Measurements from ENCODE around the gene RPS6KA2. TPM values are rescaled to one million over a fixed set of nuclear protein-coding genes. Genes with fewer than 3 reads are reported as not detected.

Gene RPS6KA2
- total RNA-seq, 2 donors from 2014 or later = 28.1 to 28.5 TPM

DNA sequence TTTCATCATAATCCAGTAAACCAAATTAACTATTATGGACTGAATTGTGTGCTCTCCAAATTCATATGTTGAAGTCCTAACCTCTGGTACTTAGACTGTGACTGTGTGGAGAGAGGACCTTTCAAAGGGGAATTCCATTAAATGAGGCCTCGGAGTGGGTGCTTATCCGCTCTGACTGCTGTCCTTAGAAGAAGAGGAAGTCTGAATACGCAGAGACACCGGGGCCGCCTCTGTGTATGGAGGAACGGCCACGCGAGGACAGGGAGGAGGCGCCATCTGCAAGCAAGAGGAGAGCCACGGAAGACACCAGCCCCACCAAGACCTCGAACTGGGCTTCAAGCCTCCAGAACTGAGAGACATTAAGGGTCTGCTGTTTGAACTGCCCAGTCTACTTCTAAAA lies 35.6 kb upstream of the RPS6KA2 start:
- Mint-ChIP-seq H3K27ac (no peak overlapping the region), H3K27me3 (ENCODE audit: low read depth) (peaks cover 13% of the 10 kb centered on the region), H3K36me3 (ENCODE audit: insufficient read depth in 2 of 2) (no peaks in the 10 kb centered on the region), H3K4me1 (ENCODE audit: low read depth) (no peaks in the 10 kb centered on the region), H3K4me3 (no peak overlapping the region), H3K9me3 (no peaks in the 10 kb centered on the region)
- ATAC-seq (replicated peaks in 1 of 2) (no peak), DNase-seq (no peak)

GRCh38 chr6:166661327-166662085 lies 34.5 kb upstream of the RPS6KA2 start:
- ATAC-seq (replicated peaks in 1 of 2) (no peak), DNase-seq (no peak)
- no peak overlapping the region for H3K27ac Mint-ChIP-seq
- H3K4me1 Mint-ChIP-seq (ENCODE audit: low read depth) = no peaks in the 10 kb centered on the region
- H3K36me3 Mint-ChIP-seq (ENCODE audit: insufficient read depth in 2 of 2) = no peaks in the 10 kb centered on the region
- H3K27me3 Mint-ChIP-seq (ENCODE audit: low read depth) = peaks cover 23% of the 10 kb centered on the region
- no peaks in the 10 kb centered on the region for H3K9me3 Mint-ChIP-seq
- no peak overlapping the region for H3K4me3 Mint-ChIP-seq

- no peak for DNase-seq
- ATAC-seq (replicated peaks in 1 of 2) = no peak
- H3K4me3 Mint-ChIP-seq = no peak overlapping the region
- H3K36me3 Mint-ChIP-seq (ENCODE audit: insufficient read depth in 2 of 2) = no peaks in the 10 kb centered on the region
- no peaks in the 10 kb centered on the region for H3K9me3 Mint-ChIP-seq
- H3K4me1 Mint-ChIP-seq (ENCODE audit: low read depth) = no peaks in the 10 kb centered on the region
- H3K27me3 Mint-ChIP-seq (ENCODE audit: low read depth) = peaks cover 23% of the 10 kb centered on the region
- no peak overlapping the region for H3K27ac Mint-ChIP-seq
These were observed 33.2 kb upstream of the RPS6KA2 start for GRCh38 chr6:166660157-166660688.

DNA sequence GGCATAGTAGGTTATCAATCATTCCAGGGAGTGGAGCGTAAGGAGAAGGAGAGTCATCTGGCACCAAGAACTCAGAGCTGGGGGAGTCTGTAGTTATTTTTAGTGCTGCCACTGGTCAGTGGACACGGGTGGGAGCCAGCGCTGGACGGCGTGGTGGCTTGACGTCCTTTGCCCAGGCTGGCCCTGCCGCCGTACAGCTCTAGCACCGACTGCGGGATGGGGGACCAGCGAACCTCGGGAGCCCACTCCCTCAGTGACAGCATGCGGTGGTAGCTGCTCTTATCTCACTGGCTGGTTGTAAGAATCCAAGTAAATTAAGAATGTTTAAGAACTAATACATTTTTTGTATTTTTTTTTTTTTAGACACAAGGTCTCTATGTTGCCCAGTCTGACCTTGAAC lies 32.5 kb upstream of the RPS6KA2 start:
- ATAC-seq (replicated peaks in 1 of 2) (no peak), DNase-seq (no peak)
- H3K4me1 Mint-ChIP-seq (ENCODE audit: low read depth) = no peaks in the 10 kb centered on the region
- no peak overlapping the region for H3K27ac Mint-ChIP-seq
- no peaks in the 10 kb centered on the region for H3K9me3 Mint-ChIP-seq
- no peak overlapping the region for H3K4me3 Mint-ChIP-seq
- H3K27me3 Mint-ChIP-seq (ENCODE audit: low read depth) = peaks cover 23% of the 10 kb centered on the region
- H3K36me3 Mint-ChIP-seq (ENCODE audit: insufficient read depth in 2 of 2) = no peaks in the 10 kb centered on the region

GRCh38 chr6:166658792-166659150 lies 31.7 kb upstream of the RPS6KA2 start:
- DNase-seq (no peak), ATAC-seq (replicated peaks in 1 of 2) (no peak)
- Mint-ChIP-seq H3K9me3 (no peaks in the 10 kb centered on the region), H3K27ac (no peak overlapping the region), H3K36me3 (ENCODE audit: insufficient read depth in 2 of 2) (no peaks in the 10 kb centered on the region), H3K4me3 (no peak overlapping the region), H3K27me3 (ENCODE audit: low read depth) (peaks cover 23% of the 10 kb centered on the region), H3K4me1 (ENCODE audit: low read depth) (no peaks in the 10 kb centered on the region)

GRCh38 chr6:166658115-166658791 lies 31.2 kb upstream of the RPS6KA2 start:
- Mint-ChIP-seq H3K9me3 (no peaks in the 10 kb centered on the region), H3K27me3 (ENCODE audit: low read depth) (peaks cover 23% of the 10 kb centered on the region), H3K4me1 (ENCODE audit: low read depth) (no peaks in the 10 kb centered on the region), H3K4me3 (no peak overlapping the region), H3K36me3 (ENCODE audit: insufficient read depth in 2 of 2) (no peaks in the 10 kb centered on the region), H3K27ac (no peak overlapping the region)
- no peak for DNase-seq
- ATAC-seq (replicated peaks in 1 of 2) = no peak

- ATAC-seq (replicated peaks in 1 of 2) = no peak
- Mint-ChIP-seq H3K4me1 (ENCODE audit: low read depth) (no peaks in the 10 kb centered on the region), H3K4me3 (peak overlapping the region; percentile 75 to 79)
These were observed 30.5 kb upstream of the RPS6KA2 start for GRCh38 chr6:166657531-166657930.

DNA sequence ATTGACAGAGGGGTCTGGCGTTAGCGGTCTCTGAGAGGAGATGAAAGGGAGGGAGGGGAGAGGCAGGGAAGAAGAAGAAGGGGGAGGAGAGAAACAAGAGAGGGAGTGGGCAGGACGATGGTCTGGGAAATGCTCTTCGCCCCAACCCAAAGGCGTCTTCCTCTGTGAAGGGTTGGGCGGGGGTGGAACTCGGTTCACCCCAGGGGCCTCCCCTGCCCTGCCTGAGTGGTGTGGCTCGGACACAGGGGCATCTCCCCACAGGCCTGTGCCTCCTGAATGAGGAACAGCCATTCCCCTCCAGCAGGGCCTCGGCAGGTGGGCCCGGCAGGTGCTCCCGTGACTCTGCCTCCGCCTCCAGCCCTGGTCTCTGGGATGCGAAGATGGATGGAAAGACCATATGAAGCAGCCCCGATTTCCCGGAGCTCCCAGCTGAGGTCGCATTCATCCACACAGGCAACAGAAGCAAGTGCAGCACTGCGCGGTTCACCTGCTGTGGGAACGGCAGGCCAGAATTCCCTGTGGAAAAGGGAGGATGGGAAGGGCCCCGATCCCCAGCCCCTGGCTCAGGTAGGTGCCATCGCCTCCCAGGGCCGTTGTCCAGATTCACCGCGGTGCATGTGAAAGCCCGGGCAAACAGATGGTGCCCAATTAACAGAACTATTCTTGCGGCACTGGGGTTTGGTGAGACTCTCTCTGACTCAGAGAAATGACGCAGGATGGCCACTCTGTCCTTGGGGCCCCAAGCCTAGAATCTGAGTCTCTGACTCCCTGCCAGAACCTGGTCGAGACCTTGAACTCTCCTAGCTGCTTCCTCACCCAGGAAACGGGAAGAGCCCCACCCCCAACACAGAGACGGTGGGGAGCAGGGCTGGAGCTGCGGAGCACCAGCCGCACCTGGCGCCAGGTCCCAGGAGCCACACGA lies 29.4 kb upstream of the RPS6KA2 start:
- ATAC-seq (replicated peaks in 1 of 2) (peak; percentile 50 to 65), DNase-seq (no peak)
- Mint-ChIP-seq H3K36me3 (ENCODE audit: insufficient read depth in 2 of 2) (no peaks in the 10 kb centered on the region), H3K27me3 (ENCODE audit: low read depth) (peaks cover 17% of the 10 kb centered on the region), H3K9me3 (no peaks in the 10 kb centered on the region), H3K27ac (no peak overlapping the region), H3K4me1 (ENCODE audit: low read depth) (no peaks in the 10 kb centered on the region), H3K4me3 (peak overlapping the region; percentile 75 to 79)

More at GRCh38 chr6:166657531-166657930, 30.5 kb upstream of the RPS6KA2 start:
- no peak overlapping the region for H3K27ac Mint-ChIP-seq
- DNase-seq = no peak
- no peaks in the 10 kb centered on the region for H3K9me3 Mint-ChIP-seq
- H3K36me3 Mint-ChIP-seq (ENCODE audit: insufficient read depth in 2 of 2) = no peaks in the 10 kb centered on the region
- H3K27me3 Mint-ChIP-seq (ENCODE audit: low read depth) = peaks cover 19% of the 10 kb centered on the region

DNA sequence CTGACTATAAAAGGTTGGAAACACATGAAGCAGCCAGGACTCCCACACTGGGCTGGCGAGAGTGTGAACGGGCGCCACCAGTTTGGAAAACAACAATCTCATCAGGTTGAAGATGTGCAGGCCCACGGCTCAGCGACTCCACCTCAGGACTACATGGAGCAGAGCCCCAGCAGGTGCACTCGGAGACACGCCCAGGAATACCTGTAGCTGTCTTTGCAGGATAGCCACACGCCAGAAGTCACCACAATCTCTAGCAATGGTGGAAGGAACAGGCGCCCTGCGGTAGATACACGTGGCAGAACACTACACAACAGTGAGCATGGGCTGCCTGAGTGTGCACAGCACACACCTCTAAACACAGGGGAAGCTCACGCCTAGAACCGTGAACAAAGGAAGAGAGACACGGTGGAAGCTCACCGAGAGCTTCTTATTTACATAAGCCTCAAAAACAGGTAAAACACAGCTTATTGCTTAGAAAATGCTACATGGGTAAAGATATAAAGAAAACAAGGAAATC lies 28.7 kb upstream of the RPS6KA2 start:
- no peak overlapping the region for H3K4me3 Mint-ChIP-seq
- no peaks in the 10 kb centered on the region for H3K36me3 Mint-ChIP-seq (ENCODE audit: insufficient read depth in 2 of 2)
- DNase-seq (no peak), ATAC-seq (replicated peaks in 1 of 2) (no peak)
- H3K27ac Mint-ChIP-seq = no peak overlapping the region
- H3K27me3 Mint-ChIP-seq (ENCODE audit: low read depth) = peaks cover 17% of the 10 kb centered on the region
- H3K4me1 Mint-ChIP-seq (ENCODE audit: low read depth) = no peaks in the 10 kb centered on the region
- no peaks in the 10 kb centered on the region for H3K9me3 Mint-ChIP-seq

DNA sequence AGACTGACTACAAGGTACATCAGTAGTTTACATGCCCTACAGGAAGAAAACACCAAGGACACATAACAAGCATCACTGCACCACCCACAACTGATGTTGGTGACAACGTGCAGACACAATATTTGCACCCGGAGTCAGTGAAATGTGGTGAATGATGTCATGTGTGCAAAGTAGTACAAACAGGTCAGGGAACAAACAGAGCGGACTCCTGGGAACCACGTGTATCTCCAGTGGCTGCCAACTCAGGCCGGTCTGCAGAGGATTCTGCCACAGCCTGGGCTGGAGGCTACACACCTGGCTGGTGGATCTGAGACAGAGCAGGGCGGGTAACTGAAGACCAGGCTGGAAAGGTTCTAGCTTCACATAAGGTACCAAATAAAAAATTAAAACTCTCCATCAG lies 28.2 kb upstream of the RPS6KA2 start:
- Mint-ChIP-seq H3K36me3 (ENCODE audit: insufficient read depth in 2 of 2) (no peaks in the 10 kb centered on the region), H3K4me1 (ENCODE audit: low read depth) (no peaks in the 10 kb centered on the region), H3K27me3 (ENCODE audit: low read depth) (peaks cover 15% of the 10 kb centered on the region), H3K4me3 (no peak overlapping the region), H3K27ac (no peak overlapping the region), H3K9me3 (no peaks in the 10 kb centered on the region)
- DNase-seq (no peak), ATAC-seq (replicated peaks in 1 of 2) (no peak)

DNA sequence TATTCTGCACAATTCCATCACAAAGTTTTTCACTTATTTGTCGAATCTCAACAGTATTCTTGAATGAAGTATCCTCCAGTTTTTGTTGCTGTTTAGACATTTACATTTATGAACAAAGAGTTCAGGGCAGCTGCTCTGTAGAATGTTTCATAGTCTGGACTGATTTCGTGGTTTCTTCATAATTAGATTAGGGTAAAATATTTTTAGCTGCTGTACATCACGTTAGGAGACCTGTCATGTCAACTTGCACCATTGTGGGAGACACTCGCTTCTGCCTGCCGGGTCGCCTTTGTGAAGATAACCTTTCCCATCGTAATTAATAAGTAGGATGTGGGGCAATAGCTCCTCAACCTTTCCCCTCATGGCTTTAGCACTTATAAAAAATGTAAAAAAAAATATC lies 27.5 kb upstream of the RPS6KA2 start:
- no peaks in the 10 kb centered on the region for H3K4me1 Mint-ChIP-seq (ENCODE audit: low read depth)
- no peak overlapping the region for H3K27ac Mint-ChIP-seq
- peaks cover 11% of the 10 kb centered on the region for H3K27me3 Mint-ChIP-seq (ENCODE audit: low read depth)
- ATAC-seq (replicated peaks in 1 of 2) (no peak), DNase-seq (no peak)
- no peak overlapping the region for H3K4me3 Mint-ChIP-seq
- no peaks in the 10 kb centered on the region for H3K9me3 Mint-ChIP-seq
- no peaks in the 10 kb centered on the region for H3K36me3 Mint-ChIP-seq (ENCODE audit: insufficient read depth in 2 of 2)

- no peak for DNase-seq
- H3K4me1 Mint-ChIP-seq (ENCODE audit: low read depth) = no peaks in the 10 kb centered on the region
- no peak for ATAC-seq (replicated peaks in 1 of 2)
- peaks cover 11% of the 10 kb centered on the region for H3K27me3 Mint-ChIP-seq (ENCODE audit: low read depth)
- no peak overlapping the region for H3K27ac Mint-ChIP-seq
- no peaks in the 10 kb centered on the region for H3K9me3 Mint-ChIP-seq
- H3K4me3 Mint-ChIP-seq = no peak overlapping the region
- no peaks in the 10 kb centered on the region for H3K36me3 Mint-ChIP-seq (ENCODE audit: insufficient read depth in 2 of 2)
These were observed 26.5 kb upstream of the RPS6KA2 start for GRCh38 chr6:166653639-166653941.

All from activated T-cell treated with anti-CD3 and anti-CD28 coated beads, Interleukin-2, amount 50 U/mL, for 72 hours (primary cell).